Esophagus squamous epithelium (tissue), 4 donors: ENCODE data around the gene PPP4C.
"Not testable (repeated sequence)": the region's sequence is repeated elsewhere in the genome, so short reads cannot be mapped to it uniquely, and the experiment has no call there.

Experiments used
- CTCF ChIP-seq, 6 experiments: fragments of 450-650 bp in 4 of 6; fragments of 200-600 bp in 2 of 6; sonication (generic) in 2 of 6; IDR thresholded peaks; one replicate each; pipeline ENCODE4 v1.5.1; 2016 to 2019; ENCODE audit warnings: antibody characterized with exemption in 6 of 6, mild to moderate bottlenecking in 4 of 6, moderate library complexity in 4 of 6
- POLR2A ChIP-seq, 4 donors: fragments of 450-650 bp; IDR thresholded peaks; one replicate each; pipeline ENCODE4 v1.6.1; 2017; ENCODE audit warnings: antibody characterized with exemption in 4 of 4, mild to moderate bottlenecking in 4 of 4, moderate library complexity in 3 of 4

DNA sequence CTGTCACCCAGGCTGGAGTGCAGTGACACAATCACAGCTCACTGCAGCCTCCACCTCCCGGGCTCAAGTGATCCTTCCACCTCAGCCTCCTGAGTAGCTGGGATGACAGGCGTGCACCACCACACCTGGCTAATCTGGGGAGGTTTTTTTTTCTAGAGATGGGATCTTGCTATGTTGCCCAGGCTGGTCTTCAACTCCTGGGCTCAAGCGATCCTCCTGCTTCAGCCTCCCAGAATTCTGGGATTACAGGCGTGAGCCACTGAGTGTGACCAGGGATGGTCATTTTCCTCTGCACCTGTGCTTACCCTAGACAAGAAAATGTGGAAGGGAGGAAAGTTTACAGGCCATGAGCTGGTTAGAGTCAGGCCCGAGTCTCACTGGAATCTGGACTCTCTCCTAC is 35.1 kb upstream of the PPP4C start:
- not testable (repeated sequence) for TF ChIP-seq POLR2A, CTCF (IDR thresholded peaks at IDR 0.05)
